NCI-H2081 treated with DMSO at 0.1 percent for 48 hours (cell line): ENCODE data around the gene ABI3BP.
"Not testable (repeated sequence)": the region's sequence is repeated elsewhere in the genome, so short reads cannot be mapped to it uniquely, and the experiment has no call there.

ENCODE experiments used
- DNase-seq: peaks from one replicate; lab custom pipeline; 2025; lab: John Stamatoyannopoulos, UW

Gene ABI3BP

DNA sequence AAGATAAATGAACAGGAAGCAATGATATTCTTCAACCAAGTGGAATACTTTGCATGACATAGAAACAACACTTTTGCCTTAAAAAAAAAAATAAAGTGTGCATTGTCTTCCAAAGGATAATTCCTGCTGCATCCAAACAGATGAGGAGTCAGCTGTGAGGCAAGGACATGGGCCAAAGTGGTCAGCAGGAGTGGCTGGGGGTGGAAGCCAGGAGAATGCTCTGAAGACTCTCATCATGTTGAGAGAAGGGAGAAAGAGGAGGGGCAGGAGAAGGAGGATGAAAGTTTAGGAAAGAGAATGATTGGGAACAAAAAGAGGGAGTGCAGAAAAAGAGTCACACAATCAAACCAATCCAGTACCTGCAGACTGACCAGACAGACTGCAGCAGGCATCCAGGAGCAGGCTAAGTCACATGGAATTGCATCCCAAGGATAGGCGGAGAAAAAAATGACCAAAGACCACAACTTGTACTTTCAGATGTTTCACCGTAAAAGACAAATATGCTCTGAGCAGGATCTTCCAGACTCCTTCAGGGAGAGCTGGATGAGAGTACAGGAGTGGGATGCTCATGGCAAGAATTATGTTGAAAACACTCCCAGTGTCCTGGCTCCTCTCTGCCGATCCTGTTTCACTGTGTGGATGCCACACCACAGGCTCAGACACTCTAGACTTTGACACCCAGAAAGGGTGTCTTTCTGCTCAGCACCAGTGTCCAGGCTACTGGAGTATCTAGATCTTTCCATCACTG lies 11.9 kb downstream of the ABI3BP start:
- DNase-seq: no peak

- no peak for DNase-seq
Measured at GRCh38 chr3:100978011-100978659, 15.1 kb downstream of the ABI3BP start.

GRCh38 chr3:100976611-100977010 lies 16.6 kb downstream of the ABI3BP start:
- DNase-seq: no peak

GRCh38 chr3:100975714-100976113 lies 17.5 kb downstream of the ABI3BP start:
- no peak for DNase-seq

GRCh38 chr3:100973594-100973993 lies 19.6 kb downstream of the ABI3BP start:
- no peak for DNase-seq

GRCh38 chr3:100972867-100973266 lies 20.4 kb downstream of the ABI3BP start:
- DNase-seq: no peak

DNA sequence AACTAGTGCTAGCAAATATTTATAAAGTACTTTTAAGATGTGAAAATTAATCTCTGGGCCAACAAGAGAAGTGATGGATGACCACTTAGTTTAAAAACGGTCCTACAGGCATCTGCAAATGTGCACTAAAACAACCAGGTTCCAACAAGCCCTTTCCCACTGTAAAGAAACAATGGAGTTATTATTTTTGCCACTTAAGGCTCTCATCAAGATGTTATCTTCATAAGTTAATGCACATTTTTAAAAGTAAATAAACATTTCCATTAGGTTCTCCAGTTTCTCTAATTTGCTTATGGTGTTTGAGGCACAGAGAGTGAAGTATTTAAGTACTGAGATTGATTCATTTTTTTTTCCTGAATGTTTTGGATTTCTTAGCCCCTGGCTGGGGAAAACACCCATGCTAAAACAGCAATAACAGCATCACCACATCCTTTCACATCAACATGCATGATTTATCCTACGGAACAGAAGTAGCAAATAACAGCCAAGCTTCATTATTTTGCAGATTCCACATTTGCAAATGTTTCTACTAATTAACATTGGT lies 20.8 kb downstream of the ABI3BP start:
- no peak for DNase-seq

DNA sequence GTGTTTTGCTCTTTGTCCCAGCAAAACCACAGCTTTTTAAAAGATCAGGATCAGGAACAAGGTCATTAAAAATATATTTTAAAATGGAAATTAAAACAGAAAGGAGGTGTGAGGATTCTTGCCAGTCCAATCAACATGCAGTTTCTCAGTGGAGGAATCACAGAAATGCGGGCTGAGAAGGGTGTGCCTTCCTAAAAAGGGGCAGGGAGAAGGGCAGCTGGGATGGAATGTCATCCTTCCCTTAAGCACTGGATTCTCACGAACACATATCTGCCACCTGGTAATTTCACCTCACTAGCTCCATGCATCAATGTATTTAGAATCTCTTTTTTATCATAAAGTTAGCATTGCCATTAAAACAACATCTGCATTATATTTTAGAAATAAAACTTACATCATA lies 21.4 kb downstream of the ABI3BP start:
- DNase-seq: no peak

DNA sequence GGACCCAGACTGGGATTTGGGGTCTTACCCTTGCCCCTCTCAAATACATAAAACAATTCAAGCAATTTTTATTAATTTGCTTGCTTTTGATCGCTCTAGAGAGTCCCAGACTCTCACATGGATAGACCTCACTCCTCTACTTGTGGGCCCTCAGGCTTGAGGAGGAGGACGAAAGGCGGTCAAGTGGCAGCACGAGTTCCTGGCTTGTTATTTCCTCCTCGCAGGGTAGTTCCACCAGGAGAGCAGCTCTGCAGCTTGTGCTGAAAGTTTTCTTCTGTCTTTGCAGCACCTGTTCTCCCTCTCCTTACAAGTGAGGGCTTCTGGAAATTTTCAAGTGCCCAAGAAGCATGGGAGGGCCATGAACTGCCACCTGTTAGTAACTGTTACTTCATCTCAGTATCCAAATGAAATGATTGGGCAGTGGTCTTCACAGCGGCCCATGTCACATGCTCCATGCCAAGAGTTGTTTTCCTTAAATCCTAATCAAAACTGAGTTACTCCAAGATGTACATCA lies 22.7 kb downstream of the ABI3BP start:
- no peak for DNase-seq

DNA sequence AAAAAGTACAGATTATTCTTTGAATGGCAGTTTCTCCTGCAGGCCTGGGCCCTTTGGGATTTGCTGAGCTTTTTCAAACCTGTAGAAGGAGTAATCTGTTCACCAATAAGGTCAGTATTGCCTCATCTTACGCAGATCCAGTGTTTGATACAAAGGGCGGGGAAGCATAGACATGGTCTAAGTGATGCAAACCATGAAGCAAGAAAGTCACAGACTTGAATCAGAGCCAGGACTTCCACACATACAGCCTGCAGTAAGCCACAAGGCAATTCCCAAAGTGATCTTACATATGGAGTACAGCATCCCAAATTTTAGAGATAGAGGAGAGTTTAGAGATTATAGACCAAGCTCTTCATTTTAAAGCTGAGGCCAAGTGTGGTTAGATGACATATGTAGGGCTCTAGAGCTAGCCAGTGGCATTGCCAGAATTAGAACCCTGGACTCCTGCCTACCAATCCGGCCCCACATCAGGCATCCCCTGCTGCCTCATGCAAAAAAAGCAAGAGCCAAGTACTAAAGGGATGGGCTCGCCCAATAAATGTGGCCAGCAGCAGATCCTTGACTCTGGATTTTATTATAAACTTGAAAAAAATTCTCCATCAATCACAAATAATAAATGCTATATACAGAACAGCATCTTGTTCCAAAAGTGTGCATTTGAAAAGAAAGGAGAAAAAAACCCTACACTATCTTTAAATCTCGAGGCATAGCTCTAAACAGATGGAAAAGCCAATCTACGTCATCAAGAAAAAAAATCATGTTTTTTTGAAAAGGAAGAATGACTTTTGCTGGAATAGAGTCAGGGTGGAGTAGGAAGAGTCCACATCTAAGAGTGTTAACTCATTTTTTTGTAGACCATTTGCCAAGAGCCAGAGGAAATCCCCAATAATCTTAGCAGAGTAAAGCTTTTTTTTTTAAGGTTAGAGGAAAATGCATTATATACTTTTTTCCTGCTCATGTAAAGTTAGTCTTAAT lies 24.0 kb downstream of the ABI3BP start:
- DNase-seq: no peak

DNA sequence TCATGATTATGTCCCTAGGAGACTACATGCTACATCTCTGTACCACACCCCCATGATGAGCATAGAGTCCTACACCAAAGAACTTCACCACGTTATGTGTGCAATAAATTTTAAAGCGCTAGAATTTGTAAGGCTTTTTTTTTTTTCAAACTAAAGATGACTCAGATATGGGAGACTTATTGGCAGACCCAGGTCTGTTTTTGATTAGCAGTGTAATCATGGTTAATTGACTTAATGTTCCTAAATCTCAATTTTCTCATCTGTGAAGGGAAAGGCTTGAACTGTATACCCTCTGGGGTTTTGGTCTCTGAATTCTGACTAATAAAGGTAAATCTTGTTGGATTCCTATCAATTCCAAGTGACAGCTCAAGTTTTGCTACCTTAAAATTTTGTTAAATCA lies 26.4 kb downstream of the ABI3BP start:
- no peak for DNase-seq

- no peak for DNase-seq
Measured at GRCh38 chr3:100966049-100966491, 27.2 kb downstream of the ABI3BP start.

- no peak for DNase-seq
Measured at GRCh38 chr3:100963041-100963440, 30.2 kb downstream of the ABI3BP start.

DNA sequence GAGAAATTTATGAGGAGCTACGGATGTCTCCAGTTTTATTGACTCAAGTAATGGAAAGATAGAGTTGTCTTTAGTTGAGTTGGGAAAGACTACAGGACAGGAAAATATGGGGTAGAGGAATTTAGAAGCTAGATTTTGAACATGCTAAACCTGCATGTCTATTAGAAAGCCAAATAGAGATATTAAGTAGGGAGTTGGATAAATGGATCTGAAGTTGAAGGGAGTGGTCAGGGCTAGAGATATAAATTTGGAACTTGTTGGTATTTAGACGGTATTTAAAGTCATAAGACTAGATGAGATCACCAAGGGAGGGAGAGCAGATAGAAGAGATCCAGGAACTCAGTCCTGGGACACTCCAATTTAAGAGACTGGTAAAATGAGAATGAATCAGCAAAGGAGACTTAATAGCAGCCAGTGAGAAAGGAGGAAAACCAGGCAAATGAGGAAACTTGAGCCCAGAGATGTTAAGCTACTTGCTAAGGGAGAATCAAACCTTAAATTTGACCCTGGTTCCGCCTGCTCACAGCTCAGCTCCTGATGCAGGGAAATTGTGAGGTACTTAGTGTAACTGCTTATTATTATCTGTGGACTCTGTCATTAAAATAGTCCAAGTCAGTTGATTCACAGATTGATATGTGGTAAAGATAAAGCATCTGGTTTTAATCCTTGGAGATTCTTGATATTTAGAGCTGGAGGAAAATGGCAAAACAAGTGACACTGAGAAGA lies 35.8 kb downstream of the ABI3BP start:
- DNase-seq: no peak

DNA sequence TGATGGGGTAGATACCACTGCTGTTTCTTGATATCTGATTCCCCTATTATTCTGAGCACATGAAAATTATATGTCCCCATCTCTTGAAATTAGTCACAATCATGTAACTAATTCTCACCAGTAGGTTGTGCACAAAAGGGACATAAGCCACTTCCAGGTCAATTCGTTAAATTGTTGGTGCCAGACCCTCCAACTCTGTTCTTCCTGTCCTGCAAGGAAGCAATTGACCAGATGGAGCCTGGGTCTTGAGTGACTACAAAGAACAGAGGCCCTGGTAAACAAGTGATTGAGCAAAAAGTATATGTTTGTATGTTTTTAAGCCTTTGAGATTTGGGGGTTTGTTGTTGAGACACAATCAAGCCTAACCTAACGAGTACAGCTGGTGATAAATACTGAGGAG lies 36.9 kb downstream of the ABI3BP start:
- DNase-seq: no peak

DNA sequence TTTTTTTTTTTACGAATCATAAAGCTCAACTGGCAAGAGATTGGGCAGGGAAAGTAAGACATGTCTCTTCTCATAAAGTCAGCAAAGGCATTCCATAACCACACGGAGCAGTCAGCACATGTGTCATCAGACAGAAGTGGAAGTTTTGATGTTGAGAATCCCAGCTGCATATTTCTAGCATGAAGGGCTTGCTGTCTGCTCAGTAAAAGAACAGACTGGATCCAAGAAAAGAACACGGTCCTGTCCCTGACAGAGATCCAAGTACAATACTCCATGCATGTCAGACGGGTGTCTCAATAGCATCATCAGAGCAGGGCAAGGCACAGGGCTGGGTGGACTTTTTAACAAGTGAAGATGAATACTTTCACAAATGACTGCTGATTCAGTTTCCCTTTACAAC lies 38.2 kb downstream of the ABI3BP start:
- no peak for DNase-seq

DNA sequence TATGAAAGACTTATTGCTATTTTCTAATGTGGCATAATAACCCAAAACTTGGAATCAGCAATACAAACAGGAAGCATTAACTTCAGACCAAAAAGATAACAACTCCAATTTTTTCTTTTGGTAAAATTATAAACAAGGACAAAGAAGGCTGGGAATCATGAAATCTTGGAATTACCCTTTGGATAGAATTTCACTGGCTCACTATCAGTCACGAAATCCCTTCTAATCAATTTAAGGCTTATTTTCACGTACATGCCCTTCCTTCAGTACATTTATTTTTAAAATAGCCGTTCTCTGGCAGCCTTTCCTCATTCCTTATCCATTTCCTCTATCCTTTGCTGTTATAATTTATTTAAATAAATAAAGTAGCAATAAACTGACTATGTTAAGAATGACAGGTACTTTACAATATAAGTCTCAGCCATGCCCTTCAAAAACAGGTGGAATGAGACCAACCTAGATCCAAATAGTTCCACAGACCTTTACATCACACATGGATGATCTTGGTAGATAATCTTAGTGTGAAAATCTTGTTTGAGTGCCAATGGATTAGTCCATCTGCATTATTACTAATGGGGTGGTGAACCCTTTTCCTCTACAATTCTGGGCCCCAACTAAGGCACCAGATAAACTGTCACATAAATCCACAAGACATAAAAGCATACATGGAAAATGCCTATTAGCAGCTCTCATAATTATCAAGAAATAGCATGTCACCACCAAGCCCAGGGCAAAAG lies 38.9 kb downstream of the ABI3BP start:
- no peak for DNase-seq

DNA sequence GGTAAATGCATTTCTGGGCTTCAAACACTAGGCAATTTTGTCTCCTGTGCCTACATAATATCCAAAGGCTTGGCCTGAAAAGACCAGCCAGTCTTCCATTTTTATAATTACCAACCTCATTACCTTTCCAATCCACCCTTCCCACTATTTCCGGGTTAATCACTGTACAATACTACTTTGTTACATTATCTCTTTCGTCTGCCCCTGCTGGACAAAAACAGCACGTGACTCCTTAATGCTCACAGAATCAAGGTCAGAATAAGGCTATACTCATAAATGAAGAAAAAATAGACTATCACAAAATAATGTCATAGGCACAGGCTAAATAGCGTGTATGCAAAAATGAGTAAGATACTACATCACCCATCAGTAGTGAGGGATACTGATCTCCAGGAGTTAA lies 40.1 kb downstream of the ABI3BP start:
- DNase-seq: no peak

DNA sequence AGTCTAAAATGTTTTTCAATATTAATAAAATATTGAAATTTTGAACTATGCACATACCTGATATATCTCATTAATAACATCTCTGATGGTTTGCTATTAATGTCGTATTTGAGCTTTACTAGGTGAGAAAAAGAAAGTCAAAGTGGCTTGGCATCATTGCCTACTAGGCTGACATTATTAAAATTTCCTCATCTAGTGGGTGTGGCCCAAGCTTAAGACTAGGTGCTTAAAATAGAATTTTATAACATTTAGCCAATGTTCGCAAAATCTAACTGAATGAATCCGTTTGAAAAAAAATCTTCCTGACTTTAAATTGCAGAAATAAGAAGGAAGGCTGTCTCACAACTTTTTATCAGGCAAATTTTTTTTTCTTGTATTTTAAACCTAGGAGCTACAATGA lies 46.1 kb downstream of the ABI3BP start:
- no peak for DNase-seq

DNA sequence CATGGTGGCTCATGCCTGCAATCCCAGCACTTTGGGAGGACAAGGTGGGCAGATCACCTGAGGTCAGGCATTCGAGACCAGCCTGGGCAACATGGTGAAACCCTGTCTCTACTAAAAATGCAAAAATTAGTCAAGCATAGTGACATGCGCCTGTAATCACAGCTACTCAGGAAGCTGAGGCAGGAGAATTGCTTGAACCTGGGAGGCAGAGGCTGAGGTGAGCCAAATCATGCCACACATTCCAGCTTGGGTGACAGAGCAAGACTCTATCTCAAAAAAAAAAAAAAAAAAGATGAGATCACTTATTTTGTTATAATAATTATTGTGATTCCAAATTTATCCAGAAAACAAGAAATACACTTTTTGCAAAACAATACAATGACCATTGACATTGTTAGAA lies 47.1 kb downstream of the ABI3BP start:
- not testable (repeated sequence) for DNase-seq

DNA sequence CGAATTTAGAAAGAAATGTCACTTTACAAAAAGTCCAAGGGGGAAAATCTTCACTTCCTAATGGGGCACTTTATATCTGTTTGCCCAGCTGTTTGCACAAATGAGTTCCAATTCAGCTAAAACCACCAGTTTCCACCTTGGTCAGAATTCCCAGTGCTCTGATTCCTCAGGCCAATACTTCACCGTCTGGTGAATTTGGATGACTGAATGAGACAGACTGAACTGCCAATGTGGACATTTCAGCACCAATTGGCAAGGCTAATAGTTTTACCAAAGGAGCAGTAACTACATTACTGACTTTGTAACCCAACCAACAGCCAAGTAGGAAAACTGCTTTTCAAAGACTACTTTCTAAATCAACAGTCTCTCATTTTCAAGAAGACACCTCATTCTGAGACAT lies 51.8 kb downstream of the ABI3BP start:
- DNase-seq: no peak
